GM12864 (cell line): Measurements from ENCODE around the gene TNS4.
A peak's percentile ranks its signal among the peaks of the same experiment; 100 is the strongest.

ENCODE experiments used
- DNase-seq: peaks from one replicate; pipeline ENCODE4 v3.0.0-alpha.2; 2011; ENCODE audit warnings: low read depth
- H3K4me3 ChIP-seq: 2 replicates; pipeline ENCODE4 v1.5.1; 2011; ENCODE audit warnings: mild to moderate bottlenecking, low read depth, low read length, control low read depth
- TF ChIP-seq, protein P1 (sequence below): IDR thresholded peaks from 2 replicates; pipeline ENCODE4 v1.5.1; 2011; ENCODE audit warnings: low read depth, mild to moderate bottlenecking, moderate library complexity, low read length, control low read depth, inconsistent platforms; ENCODE audit errors: missing control alignments

The TNS4 gene

DNA sequence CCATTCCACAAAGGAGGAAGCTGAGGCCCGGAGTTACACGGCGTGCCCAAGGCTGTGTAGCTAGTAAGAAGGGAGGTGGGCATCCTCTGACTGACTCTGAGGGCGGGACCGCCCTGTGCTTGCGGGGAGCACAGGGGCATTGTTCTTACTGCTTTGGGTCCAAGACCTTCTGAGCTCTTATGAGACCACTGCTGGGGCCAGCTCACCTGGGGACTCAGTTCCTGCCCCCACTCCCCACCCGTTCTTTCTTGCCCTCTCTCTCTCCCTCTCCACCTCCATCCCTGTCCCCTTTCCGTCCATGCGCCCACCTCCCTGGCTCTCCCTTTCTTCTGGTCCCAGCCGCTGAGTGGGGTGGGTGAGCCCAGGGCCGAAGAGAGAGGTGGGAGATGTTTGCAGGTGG, 44.2 kb upstream of the TNS4 start:
- TF ChIP-seq, protein P1, sequence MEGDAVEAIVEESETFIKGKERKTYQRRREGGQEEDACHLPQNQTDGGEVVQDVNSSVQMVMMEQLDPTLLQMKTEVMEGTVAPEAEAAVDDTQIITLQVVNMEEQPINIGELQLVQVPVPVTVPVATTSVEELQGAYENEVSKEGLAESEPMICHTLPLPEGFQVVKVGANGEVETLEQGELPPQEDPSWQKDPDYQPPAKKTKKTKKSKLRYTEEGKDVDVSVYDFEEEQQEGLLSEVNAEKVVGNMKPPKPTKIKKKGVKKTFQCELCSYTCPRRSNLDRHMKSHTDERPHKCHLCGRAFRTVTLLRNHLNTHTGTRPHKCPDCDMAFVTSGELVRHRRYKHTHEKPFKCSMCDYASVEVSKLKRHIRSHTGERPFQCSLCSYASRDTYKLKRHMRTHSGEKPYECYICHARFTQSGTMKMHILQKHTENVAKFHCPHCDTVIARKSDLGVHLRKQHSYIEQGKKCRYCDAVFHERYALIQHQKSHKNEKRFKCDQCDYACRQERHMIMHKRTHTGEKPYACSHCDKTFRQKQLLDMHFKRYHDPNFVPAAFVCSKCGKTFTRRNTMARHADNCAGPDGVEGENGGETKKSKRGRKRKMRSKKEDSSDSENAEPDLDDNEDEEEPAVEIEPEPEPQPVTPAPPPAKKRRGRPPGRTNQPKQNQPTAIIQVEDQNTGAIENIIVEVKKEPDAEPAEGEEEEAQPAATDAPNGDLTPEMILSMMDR: no peak
- no peak for DNase-seq
- no peak overlapping the region for H3K4me3 ChIP-seq

- TF ChIP-seq, protein P1: no peak
- DNase-seq: peak; percentile 55
- no peak overlapping the region for H3K4me3 ChIP-seq
Observed at GRCh38 chr17:40542558-40543411, 41.4 kb upstream of the TNS4 start.

DNA sequence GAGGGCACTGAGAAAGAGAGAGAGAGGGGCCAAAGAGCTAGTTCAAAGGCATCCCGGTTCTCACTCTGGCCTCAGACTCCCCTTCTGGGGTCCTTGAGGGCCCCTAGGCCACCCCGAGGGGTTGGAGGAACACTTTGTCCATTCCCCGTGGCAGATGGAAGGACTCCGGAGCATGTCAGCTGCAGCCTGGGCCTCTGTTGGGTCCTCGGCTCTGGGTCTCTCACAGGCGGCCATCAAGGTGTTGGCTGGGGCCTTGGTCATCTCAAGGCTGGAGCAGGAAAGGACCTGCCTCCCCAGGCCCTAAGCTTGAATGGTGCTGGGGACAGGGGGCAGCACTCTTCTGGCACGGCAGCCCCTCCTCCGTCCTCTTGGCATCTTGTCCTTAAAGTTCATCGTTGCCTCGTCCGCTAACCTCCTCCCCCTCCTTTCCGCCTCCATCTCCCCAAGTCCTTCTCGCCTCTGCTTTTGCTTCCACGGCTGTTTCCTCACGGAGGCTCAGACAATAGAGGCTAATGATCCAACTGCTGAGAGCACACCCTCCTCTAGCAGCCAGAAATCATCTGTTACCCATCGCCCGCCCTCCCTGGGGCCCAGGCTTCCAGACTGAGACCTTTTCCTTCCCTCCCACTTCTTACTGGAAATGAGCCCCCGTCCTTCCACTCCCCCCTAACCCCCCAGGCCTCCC, 40.6 kb upstream of the TNS4 start:
- DNase-seq: no peak
- H3K4me3 ChIP-seq: no peak overlapping the region
- TF ChIP-seq, protein P1: no peak

DNA sequence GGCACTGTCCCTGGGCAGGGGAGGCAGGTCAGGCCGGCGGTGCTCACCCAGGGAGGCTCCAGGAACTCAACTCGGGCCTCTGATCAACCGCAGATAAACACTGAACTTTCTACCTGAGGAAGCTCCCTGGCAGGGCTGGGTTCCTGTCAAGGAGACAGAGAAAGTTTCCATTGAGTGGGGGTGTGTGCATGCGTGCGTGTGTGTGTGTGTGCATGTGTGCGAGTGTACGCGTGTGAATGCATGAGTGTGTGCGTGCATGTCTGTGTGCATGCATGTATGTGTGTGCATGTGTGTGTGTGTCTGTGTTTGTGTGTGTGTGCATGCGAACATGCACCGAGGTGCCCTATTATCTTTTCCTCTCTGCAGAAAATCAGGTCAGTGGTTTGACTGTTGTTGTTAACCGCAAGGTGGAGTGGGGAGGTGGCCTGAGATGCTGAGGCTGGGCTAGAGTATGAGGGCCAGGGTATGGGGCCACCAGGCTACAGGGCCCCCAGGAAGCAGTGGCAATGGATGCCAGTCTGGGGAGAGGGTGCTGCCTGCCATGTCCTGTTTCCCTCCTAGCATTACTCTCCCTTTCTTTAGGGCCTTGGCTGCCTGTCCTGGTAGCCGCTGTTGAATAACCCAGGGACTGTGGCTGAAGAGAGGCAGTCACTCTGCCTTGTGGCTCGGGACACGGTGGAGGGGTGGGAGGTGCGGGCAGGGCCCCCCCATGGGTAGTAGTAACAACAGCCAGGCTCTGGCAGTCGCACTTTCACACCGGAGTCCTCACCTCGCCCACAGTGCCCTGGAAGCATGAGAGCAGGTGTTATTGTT, 39.8 kb upstream of the TNS4 start:
- DNase-seq: no peak
- TF ChIP-seq, protein P1: no peak
- no peak overlapping the region for H3K4me3 ChIP-seq

GRCh38 chr17:40540448-40540847, 39.0 kb upstream of the TNS4 start:
- no peak for DNase-seq
- H3K4me3 ChIP-seq: no peak overlapping the region
- TF ChIP-seq, protein P1: no peak

DNA sequence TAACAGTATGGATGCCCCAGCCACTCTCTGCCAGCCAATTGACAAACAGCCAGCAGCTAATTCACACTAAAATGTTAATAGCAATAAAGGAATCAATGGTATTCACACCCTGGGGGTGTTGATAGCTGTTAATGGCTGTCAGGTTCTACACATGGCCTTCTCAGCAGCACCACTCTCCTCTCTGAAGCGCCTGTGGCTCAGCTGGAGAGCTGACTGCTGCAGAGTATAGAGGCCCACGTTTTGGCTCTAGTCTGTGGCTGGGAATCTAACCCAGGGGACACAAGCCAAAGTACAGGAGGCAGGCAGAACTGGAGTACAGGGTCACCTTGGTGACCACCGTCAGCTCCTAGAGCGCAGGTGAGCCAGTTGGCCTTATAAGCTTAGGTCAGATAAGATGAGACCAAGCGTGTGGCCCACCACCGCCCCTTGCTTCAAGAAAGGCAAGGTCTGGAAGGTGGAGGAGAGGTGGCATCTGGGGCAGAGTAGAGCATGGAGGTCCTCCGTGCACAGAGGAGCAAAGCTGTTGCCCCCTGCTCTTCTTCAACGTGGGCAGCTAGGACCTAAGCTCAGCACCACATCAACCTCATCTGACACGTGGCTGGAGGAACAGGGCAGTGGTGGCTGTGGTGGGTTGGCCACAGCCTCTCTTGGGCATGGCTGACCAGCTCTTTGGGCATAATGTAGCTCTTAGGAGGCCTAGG, 38.4 kb upstream of the TNS4 start:
- DNase-seq: no peak
- TF ChIP-seq, protein P1: no peak
- H3K4me3 ChIP-seq: no peak overlapping the region
